ENCODE measurements around the gene PLXNB3. TPM values are rescaled to one million over a fixed set of nuclear protein-coding genes. Genes with fewer than 3 reads are reported as not detected.

PLXNB3 gene
- total RNA-seq, 2 donors from 2014 or later = 40.8 to 52.2 TPM

DNA sequence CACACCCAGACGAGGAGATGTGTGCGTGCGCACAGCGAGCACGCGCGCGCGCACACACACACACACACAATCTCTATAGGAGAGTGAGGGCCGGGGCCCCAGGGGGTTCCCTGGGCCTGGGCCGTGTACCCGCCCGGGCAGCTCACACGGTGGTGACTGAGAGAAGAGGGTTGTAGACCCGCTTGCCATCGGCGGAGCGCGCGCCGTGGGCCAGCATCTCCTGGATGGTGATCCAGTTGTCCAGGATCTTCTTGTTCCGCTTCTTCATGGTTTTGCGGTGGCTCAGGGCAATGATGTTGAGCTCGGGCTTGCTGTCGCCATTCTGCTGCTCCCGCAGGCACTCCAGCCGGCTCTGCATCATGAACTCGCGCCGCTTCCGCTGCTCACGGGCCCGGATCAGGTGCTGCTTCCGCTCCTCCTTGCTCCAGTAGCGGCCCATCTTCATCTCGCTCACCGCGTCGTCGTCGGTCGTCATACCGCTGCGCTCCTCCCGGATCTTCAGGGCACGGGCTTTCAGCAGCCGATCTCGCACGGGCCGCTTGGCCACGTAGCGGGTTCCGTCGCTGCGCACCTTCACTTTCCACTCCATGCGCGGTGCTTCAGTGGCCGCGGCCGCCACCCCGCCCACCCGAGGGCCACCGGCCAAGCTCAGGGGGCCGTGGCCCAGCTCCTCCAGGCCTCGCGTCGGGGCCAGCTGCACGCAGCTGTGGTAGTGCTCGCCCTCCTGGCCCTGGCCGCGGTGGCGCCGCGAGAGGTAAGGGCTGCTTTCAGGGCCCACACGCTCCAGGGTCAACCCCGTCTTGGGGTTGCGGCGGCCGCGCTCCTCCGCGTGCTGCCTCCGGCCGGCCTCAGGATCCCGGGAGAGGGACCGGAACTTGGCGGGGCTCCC lies 39.4 kb downstream of the PLXNB3 start:
- H3K9me3 ChIP-seq = no peaks in the 10 kb centered on the region

DNA sequence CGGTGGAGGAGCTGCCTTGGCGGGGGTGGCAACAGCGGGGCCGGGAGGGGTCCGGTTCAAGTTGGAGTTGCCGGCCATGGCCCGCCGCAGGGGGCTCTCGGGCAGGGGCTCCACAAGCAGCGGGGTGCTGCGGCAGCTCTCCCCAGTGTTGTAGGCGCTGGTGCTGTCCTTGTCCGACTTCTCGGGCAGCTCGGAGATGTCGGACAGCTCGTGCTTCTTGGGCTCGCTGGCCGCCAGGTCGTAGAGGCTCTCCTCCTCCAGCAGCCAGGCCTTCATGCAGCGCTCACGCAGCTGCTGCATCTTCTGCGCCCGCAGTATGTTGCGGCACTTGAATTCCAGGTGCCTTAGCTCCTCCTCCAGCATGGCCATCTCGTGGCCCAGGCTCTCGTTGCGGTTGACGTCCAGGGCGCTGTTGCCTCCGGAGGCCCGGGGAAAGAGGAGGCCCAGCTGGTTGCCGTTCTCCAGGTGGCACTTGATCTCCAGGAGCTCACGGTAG lies 40.1 kb downstream of the PLXNB3 start:
- peaks cover 0 to 6% of the 10 kb centered on the region in 2 donors for H3K4me1 ChIP-seq (ENCODE audit: control insufficient read depth in 1 of 2, low read depth in 2 of 2)
- H3K4me3 ChIP-seq = no peak overlapping the region
- H3K36me3 ChIP-seq = no peaks in the 10 kb centered on the region
- no peaks in the 10 kb centered on the region for H3K27me3 ChIP-seq (replicated peaks; ENCODE audit: insufficient read depth)
- ATAC-seq (ENCODE audit: insufficient number of reproducible peaks, low FRiP score, low read depth) (no peak), DNase-seq (ENCODE audit: low spot score) (no peak)
- H3K9me3 ChIP-seq = no peaks in the 10 kb centered on the region
- no peak overlapping the region for H3K27ac ChIP-seq
- TF ChIP-seq, protein P1, sequence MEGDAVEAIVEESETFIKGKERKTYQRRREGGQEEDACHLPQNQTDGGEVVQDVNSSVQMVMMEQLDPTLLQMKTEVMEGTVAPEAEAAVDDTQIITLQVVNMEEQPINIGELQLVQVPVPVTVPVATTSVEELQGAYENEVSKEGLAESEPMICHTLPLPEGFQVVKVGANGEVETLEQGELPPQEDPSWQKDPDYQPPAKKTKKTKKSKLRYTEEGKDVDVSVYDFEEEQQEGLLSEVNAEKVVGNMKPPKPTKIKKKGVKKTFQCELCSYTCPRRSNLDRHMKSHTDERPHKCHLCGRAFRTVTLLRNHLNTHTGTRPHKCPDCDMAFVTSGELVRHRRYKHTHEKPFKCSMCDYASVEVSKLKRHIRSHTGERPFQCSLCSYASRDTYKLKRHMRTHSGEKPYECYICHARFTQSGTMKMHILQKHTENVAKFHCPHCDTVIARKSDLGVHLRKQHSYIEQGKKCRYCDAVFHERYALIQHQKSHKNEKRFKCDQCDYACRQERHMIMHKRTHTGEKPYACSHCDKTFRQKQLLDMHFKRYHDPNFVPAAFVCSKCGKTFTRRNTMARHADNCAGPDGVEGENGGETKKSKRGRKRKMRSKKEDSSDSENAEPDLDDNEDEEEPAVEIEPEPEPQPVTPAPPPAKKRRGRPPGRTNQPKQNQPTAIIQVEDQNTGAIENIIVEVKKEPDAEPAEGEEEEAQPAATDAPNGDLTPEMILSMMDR (IDR thresholded peaks at IDR 0.05) = no peak

More for the DNA sequence above, 39.4 kb downstream of the PLXNB3 start:
- Histone ChIP-seq H3K4me3 (no peak overlapping the region), H3K27me3 (replicated peaks; ENCODE audit: insufficient read depth) (no peaks in the 10 kb centered on the region), H3K27ac (no peak overlapping the region), H3K36me3 (no peaks in the 10 kb centered on the region), H3K4me1 (ENCODE audit: control insufficient read depth in 1 of 2, low read depth in 2 of 2) (peaks cover 0 to 6% of the 10 kb centered on the region in 2 donors)
- DNase-seq (ENCODE audit: low spot score) (no peak), ATAC-seq (ENCODE audit: insufficient number of reproducible peaks, low FRiP score, low read depth) (no peak)
- TF ChIP-seq, protein P1 (IDR thresholded peaks at IDR 0.05) = no peak

DNA sequence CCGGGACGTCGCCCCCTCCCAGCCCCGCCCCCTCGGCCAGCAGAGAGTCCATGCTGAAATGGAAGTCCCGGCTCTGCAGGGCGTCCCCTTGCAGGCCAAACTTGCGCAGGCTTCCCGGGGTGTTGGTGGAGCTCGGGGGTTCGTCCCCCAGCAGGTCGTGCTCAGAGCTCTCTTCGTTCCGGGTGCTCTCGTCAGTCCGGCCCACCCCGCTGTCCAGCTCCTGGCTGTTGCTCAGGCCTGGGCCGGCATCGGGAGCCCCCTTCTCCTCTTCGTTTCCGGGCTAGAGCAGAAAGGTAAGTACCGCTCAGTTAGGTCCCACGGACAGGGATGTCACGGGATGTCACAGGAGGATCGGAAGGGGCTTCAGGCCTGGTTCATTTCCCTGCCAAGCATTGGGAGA lies 40.6 kb downstream of the PLXNB3 start:
- DNase-seq (ENCODE audit: low spot score) (no peak), ATAC-seq (ENCODE audit: insufficient number of reproducible peaks, low FRiP score, low read depth) (no peak)
- Histone ChIP-seq H3K27ac (no peak overlapping the region), H3K4me1 (ENCODE audit: control insufficient read depth in 1 of 2, low read depth in 2 of 2) (peaks cover 0 to 6% of the 10 kb centered on the region in 2 donors), H3K4me3 (no peak overlapping the region), H3K36me3 (no peaks in the 10 kb centered on the region), H3K9me3 (no peaks in the 10 kb centered on the region), H3K27me3 (replicated peaks; ENCODE audit: insufficient read depth) (no peaks in the 10 kb centered on the region)
- TF ChIP-seq, protein P1 (IDR thresholded peaks at IDR 0.05) = no peak

DNA sequence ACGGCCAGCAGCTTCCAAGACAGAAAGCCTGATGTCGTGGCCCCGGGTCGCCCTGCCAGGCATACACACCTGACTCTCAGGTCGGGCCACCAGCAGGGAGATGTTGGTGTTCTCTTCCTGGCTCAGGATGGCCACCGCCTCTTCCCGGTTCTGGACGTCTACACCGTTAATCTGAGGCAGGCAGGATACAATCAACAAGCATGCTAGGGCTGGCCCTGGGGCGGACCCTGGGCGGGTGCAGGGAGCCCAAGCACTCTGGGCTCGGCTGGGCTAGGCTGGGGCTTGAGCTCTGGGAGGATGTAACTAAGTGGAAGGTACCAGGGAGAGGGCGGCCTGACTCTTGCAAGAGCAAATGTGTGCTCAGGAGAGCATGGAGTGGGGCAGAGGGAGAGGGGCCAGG lies 41.4 kb downstream of the PLXNB3 start:
- DNase-seq (ENCODE audit: low spot score) = no peak
- H3K4me1 ChIP-seq (ENCODE audit: control insufficient read depth in 1 of 2, low read depth in 2 of 2) = peaks cover 0 to 5% of the 10 kb centered on the region in 2 donors
- TF ChIP-seq, protein P1 (IDR thresholded peaks at IDR 0.05) = no peak

DNA sequence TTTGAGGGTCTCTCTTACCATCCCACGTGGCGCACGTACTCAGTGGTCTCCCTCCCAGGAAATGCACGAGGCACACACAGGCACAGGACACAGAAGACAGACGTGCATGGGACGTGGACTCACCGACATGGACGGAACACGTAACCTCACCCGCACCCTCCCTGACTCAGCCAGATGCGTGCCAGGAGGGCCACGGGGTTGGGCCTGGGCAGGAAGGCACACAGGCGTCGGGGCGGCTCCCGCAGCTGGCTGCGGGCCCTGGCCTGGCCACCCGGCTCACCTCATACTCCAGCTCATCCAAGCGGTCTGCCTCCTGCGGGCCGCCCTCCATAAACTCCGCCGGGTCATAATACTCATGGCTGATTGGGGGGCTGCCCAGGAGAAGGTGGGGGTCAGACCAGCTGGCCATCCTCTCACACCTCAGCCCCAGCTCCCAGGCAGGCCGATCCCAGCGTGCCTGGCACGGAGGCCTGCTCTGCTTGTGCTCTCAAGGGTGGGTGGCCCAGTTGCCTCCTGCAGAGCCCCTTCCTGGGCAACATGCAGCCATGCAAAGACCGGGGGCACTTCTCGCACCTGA lies 43.0 kb downstream of the PLXNB3 start:
- no peaks in the 10 kb centered on the region for H3K9me3 ChIP-seq
- H3K36me3 ChIP-seq = no peaks in the 10 kb centered on the region
- no peak overlapping the region for H3K27ac ChIP-seq
- no peaks in the 10 kb centered on the region for H3K4me1 ChIP-seq (ENCODE audit: control insufficient read depth in 1 of 2, low read depth in 2 of 2)
- TF ChIP-seq, protein P1 (IDR thresholded peaks at IDR 0.05) = no peak
- DNase-seq (ENCODE audit: low spot score) (no peak), ATAC-seq (ENCODE audit: insufficient number of reproducible peaks, low FRiP score, low read depth) (no peak)
- H3K27me3 ChIP-seq (replicated peaks; ENCODE audit: insufficient read depth) = no peaks in the 10 kb centered on the region
- H3K4me3 ChIP-seq = no peak overlapping the region

More for the DNA sequence above, 41.4 kb downstream of the PLXNB3 start:
- no peak overlapping the region for H3K27ac ChIP-seq
- no peaks in the 10 kb centered on the region for H3K36me3 ChIP-seq
- no peaks in the 10 kb centered on the region for H3K9me3 ChIP-seq
- H3K27me3 ChIP-seq (replicated peaks; ENCODE audit: insufficient read depth) = no peaks in the 10 kb centered on the region
- ATAC-seq (ENCODE audit: insufficient number of reproducible peaks, low FRiP score, low read depth) = no peak
- no peak overlapping the region for H3K4me3 ChIP-seq
